Omental fat pad (tissue), 4 donors: Measurements from ENCODE around the gene ENTPD2. TPM values are rescaled to one million over a fixed set of nuclear protein-coding genes. Genes with fewer than 3 reads are reported as not detected.

Source experiments
- ATAC-seq: fragments of 150-250 bp; one replicate; pipeline ENCODE4 v1.9.1; 2016; ENCODE audit warnings: mild to moderate bottlenecking, moderate library complexity; ENCODE audit not compliant: low FRiP score
- DNase-seq: peaks from one replicate; pipeline ENCODE4 v3.0.0-alpha.2; 2019; ENCODE audit warnings: low spot score
- CTCF ChIP-seq, 3 donors: fragments of 450-650 bp; IDR thresholded peaks; one replicate each; pipeline ENCODE4 v1.5.1; 2016 to 2017; ENCODE audit warnings: antibody characterized with exemption in 3 of 3, mild to moderate bottlenecking in 3 of 3, moderate library complexity in 2 of 3
- total RNA-seq, 4 donors: library from RNA; depleted of rRNA; stranded (reverse); fragments of >200 nt; gene quantifications; one replicate each; pipeline ENCODE4 v1.1.0, GENCODE V29; 2016

Gene ENTPD2
- total RNA-seq, 4 donors from 2014 or later, result 0.25 to 0.72 (median 0.28) TPM; not detected in 1

- no peak for DNase-seq
- TF ChIP-seq CTCF (IDR thresholded peaks at IDR 0.05), result no peak
- ATAC-seq, result no peak
These were observed 30.7 kb upstream of the ENTPD2 start for GRCh38 chr9:137084526-137084925.

GRCh38 chr9:137083394-137084004, 29.6 kb upstream of the ENTPD2 start:
- no peak for TF ChIP-seq CTCF (IDR thresholded peaks at IDR 0.05)
- DNase-seq (peak; percentile 60), ATAC-seq (peak; percentile 23)

GRCh38 chr9:137082925-137083290, 29.0 kb upstream of the ENTPD2 start:
- ATAC-seq, result no peak
- no peak for DNase-seq
- TF ChIP-seq CTCF (IDR thresholded peaks at IDR 0.05), result no peak

- ATAC-seq (no peak), DNase-seq (no peak)
- no peak for TF ChIP-seq CTCF (IDR thresholded peaks at IDR 0.05)
These were observed 28.5 kb upstream of the ENTPD2 start for GRCh38 chr9:137082222-137082924.

- DNase-seq (no peak), ATAC-seq (no peak)
- no peak for TF ChIP-seq CTCF (IDR thresholded peaks at IDR 0.05)
These were observed 26.6 kb upstream of the ENTPD2 start for GRCh38 chr9:137080260-137081122.

GRCh38 chr9:137079401-137079787, 25.5 kb upstream of the ENTPD2 start:
- no peak for TF ChIP-seq CTCF (IDR thresholded peaks at IDR 0.05)
- DNase-seq, result no peak
- ATAC-seq, result no peak
